HepG2 (cell line): ENCODE data around the gene TIMM10. TPM values are rescaled to one million over a fixed set of nuclear protein-coding genes. Genes with fewer than 3 reads are reported as not detected.

Experiments used
- CENPX ChIP-seq: sonication (generic); formaldehyde crosslinking; IDR thresholded peaks from 2 replicates; pipeline ENCODE4 v1.9.0; 2021; ENCODE audit warnings: mild to moderate bottlenecking, missing genetic modification reagents, moderate library complexity
- FOXK1 ChIP-seq: sonication (generic); formaldehyde crosslinking; IDR thresholded peaks from 2 replicates; pipeline ENCODE4 v1.4.0; 2020; ENCODE audit warnings: low read depth, missing genetic modification reagents, borderline replicate concordance
- GLI4 ChIP-seq: sonication (generic); formaldehyde crosslinking; IDR thresholded peaks from 2 replicates; pipeline ENCODE4 v1.5.1; 2020; ENCODE audit warnings: missing genetic modification reagents, mild to moderate bottlenecking, moderate library complexity, borderline replicate concordance
- GTF2F1 ChIP-seq: fragments of 150-350 bp; IDR thresholded peaks from 2 replicates; pipeline ENCODE4 v1.6.1; 2014; ENCODE audit warnings: low read length
- KAT8 ChIP-seq: IDR thresholded peaks from 2 replicates; pipeline ENCODE4 v1.6.1; 2016; ENCODE audit warnings: missing genetic modification reagents, missing compliant biosample characterization
- KMT2A ChIP-seq: sonication (generic); formaldehyde crosslinking; IDR thresholded peaks from 2 replicates; pipeline ENCODE4 v1.4.0; 2020; ENCODE audit warnings: missing genetic modification reagents
- PBX2 ChIP-seq: IDR thresholded peaks from 2 replicates; pipeline ENCODE4 v1.6.1; 2016; ENCODE audit warnings: control low read depth
- SKIL ChIP-seq: sonication (generic); formaldehyde crosslinking; IDR thresholded peaks from 2 replicates; pipeline ENCODE4 v1.8.0; 2022; ENCODE audit warnings: missing genetic modification reagents, mild to moderate bottlenecking, moderate library complexity, borderline replicate concordance
- SOX6 ChIP-seq, 2 experiments: fragments of 450-650 bp in 1 of 2; sonication (generic) in 1 of 2; formaldehyde crosslinking in 1 of 2; IDR thresholded peaks; 2 replicates each; pipeline versions ENCODE4 v1.4.0 to v1.6.1; 2017 to 2020; ENCODE audit warnings: antibody characterized with exemption in 1 of 2, mild to moderate bottlenecking in 1 of 2, missing genetic modification reagents in 1 of 2
- SP5 ChIP-seq: IDR thresholded peaks from 2 replicates; pipeline ENCODE4 v1.6.1; 2016; ENCODE audit warnings: low read depth, borderline replicate concordance
- TP53 ChIP-seq: sonication (generic); formaldehyde crosslinking; conservative IDR thresholded peaks from 2 replicates; pipeline ENCODE4 v1.4.0; 2020; ENCODE audit warnings: missing genetic modification reagents
- TRAFD1 ChIP-seq: sonication (generic); formaldehyde crosslinking; IDR thresholded peaks from 2 replicates; pipeline ENCODE4 v1.5.1; 2020; ENCODE audit warnings: missing genetic modification reagents, mild to moderate bottlenecking, borderline replicate concordance
- ZNF232 ChIP-seq: sonication (generic); formaldehyde crosslinking; IDR thresholded peaks from 2 replicates; pipeline ENCODE4 v1.4.0; 2020; ENCODE audit warnings: missing genetic modification reagents, borderline replicate concordance
- ZNF33B ChIP-seq: sonication (generic); formaldehyde crosslinking; IDR thresholded peaks from 2 replicates; pipeline ENCODE4 v1.5.1; 2020; ENCODE audit warnings: mild to moderate bottlenecking, missing genetic modification reagents
- ZNF572 ChIP-seq: sonication (generic); formaldehyde crosslinking; IDR thresholded peaks from 2 replicates; pipeline ENCODE4 v1.5.1; 2020; ENCODE audit warnings: mild to moderate bottlenecking, missing genetic modification reagents
- ZNF7 ChIP-seq: IDR thresholded peaks from 2 replicates; pipeline ENCODE4 v1.6.1; 2016; ENCODE audit warnings: missing biosample characterization, missing genetic modification reagents
- ZNF83 ChIP-seq: sonication (generic); formaldehyde crosslinking; IDR thresholded peaks from 2 replicates; pipeline ENCODE4 v1.4.0; 2020; ENCODE audit warnings: missing genetic modification reagents, mild to moderate bottlenecking, borderline replicate concordance
- polyA plus RNA-seq, 8 experiments: library from polyadenylated mRNA; depleted of rRNA in 3 of 8; stranded (reverse) in 7 of 8; unstranded in 1 of 8; fragments of >200 nt; fragmentation: Illumina TruSeq in 4 of 8; extraction: Trizol in 4 of 8; gene quantifications; 2 replicates each; pipeline versions ENCODE4 v1.2.1 to v1.2.3, GENCODE V29; 2011 to 2016; ENCODE audit warnings: low read depth in 4 of 8, missing spikeins in 1 of 8, mixed read lengths in 1 of 8; ENCODE audit not compliant: insufficient read depth in 1 of 8
- total RNA-seq, 5 experiments: library from RNA; depleted of rRNA; stranded (reverse); fragments of >200 nt; fragmentation: Illumina TruSeq; extraction: Trizol; gene quantifications; 2 replicates each; pipeline ENCODE4 v1.2.3, GENCODE V29; 2016; ENCODE audit warnings: low read depth in 1 of 5
- TF ChIP-seq, protein P1 (sequence below): sonication (generic); formaldehyde crosslinking; IDR thresholded peaks from 2 replicates; pipeline ENCODE4 v1.5.0; 2020; ENCODE audit warnings: mild to moderate bottlenecking, missing genetic modification reagents
- TF ChIP-seq, protein P2 (sequence below), 2 experiments: sonication (generic) in 1 of 2; formaldehyde crosslinking in 1 of 2; IDR thresholded peaks; 2 replicates each; pipeline versions ENCODE4 v1.5.1 to v1.6.1; 2011 to 2020; ENCODE audit warnings: borderline replicate concordance in 1 of 2, low read depth in 1 of 2, low read length in 1 of 2, mild to moderate bottlenecking in 1 of 2, missing genetic modification reagents in 1 of 2, moderate library complexity in 1 of 2

The TIMM10 gene
- total and polyA plus RNA-seq, 2 of the 13 experiments (the other 11 are each of a cell fraction or from before 2014, with no cell fraction given): 67.8 to 82.2 TPM

GRCh38 chr11:57480409-57481137 lies 50.0 kb downstream of the TIMM10 start (continued):
- TF ChIP-seq, protein P1, sequence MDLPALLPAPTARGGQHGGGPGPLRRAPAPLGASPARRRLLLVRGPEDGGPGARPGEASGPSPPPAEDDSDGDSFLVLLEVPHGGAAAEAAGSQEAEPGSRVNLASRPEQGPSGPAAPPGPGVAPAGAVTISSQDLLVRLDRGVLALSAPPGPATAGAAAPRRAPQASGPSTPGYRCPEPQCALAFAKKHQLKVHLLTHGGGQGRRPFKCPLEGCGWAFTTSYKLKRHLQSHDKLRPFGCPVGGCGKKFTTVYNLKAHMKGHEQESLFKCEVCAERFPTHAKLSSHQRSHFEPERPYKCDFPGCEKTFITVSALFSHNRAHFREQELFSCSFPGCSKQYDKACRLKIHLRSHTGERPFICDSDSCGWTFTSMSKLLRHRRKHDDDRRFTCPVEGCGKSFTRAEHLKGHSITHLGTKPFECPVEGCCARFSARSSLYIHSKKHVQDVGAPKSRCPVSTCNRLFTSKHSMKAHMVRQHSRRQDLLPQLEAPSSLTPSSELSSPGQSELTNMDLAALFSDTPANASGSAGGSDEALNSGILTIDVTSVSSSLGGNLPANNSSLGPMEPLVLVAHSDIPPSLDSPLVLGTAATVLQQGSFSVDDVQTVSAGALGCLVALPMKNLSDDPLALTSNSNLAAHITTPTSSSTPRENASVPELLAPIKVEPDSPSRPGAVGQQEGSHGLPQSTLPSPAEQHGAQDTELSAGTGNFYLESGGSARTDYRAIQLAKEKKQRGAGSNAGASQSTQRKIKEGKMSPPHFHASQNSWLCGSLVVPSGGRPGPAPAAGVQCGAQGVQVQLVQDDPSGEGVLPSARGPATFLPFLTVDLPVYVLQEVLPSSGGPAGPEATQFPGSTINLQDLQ (CRISPR knock-in tag): no peak
- TF ChIP-seq ZNF232 (CRISPR knock-in tag) (no peak; the same call in 1 of the 2 replicates), SOX6 (IDR thresholded peaks at IDR 0.05) (no peak), SOX6 (CRISPR knock-in tag; IDR thresholded peaks at IDR 0.05) (no peak), TP53 (CRISPR knock-in tag) (no peak), ZNF7 (CRISPR knock-in tag) (no peak), PBX2 (no peak), KAT8 (no peak), SKIL (CRISPR knock-in tag) (no peak), CENPX (no peak), SP5 (no peak), TRAFD1 (no peak), ZNF33B (no peak), FOXK1 (CRISPR knock-in tag) (no peak), KMT2A (CRISPR knock-in tag) (no peak), ZNF83 (CRISPR knock-in tag) (no peak), GLI4 (CRISPR knock-in tag) (no peak), ZNF572 (CRISPR knock-in tag) (no peak), GTF2F1 (no peak)
- TF ChIP-seq, protein P2, sequence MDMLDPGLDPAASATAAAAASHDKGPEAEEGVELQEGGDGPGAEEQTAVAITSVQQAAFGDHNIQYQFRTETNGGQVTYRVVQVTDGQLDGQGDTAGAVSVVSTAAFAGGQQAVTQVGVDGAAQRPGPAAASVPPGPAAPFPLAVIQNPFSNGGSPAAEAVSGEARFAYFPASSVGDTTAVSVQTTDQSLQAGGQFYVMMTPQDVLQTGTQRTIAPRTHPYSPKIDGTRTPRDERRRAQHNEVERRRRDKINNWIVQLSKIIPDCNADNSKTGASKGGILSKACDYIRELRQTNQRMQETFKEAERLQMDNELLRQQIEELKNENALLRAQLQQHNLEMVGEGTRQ (IDR thresholded peaks at IDR 0.05; ENCODE audit: low read depth, low read length): no peak
- TF ChIP-seq, protein P2 (CRISPR knock-in tag; IDR thresholded peaks at IDR 0.05; ENCODE audit: borderline replicate concordance): no peak
